WI38 (cell line): Measurements from ENCODE around the gene ZNF423.

Experiments used
- H3K4me3 ChIP-seq: 2 replicates; pipeline ENCODE4 v1.5.1; 2011; ENCODE audit warnings: low read depth, mild to moderate bottlenecking, control low read depth, low read length
- CTCF ChIP-seq: IDR thresholded peaks from 2 replicates; pipeline ENCODE4 v1.5.1; 2012; ENCODE audit warnings: low read depth, mild to moderate bottlenecking, control low read depth, low read length

The ZNF423 gene

DNA sequence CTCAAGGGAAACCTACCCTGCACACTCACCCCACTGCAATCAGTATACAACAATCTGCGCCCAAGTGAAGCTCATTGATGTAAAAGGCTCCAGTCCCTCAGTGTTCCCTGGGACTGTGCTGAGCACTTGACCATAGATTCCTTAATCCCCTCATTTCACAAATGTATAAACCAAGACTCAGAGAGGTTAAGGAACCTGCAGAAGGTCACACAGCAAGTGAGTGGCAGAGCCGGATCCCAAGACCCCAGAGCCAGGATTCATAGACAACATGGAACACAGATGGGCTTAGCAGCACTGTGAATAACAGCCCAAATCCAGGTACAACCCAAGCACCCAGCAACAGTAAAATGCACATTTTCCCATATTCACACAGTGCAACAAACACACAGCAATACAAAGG, 256.6 kb downstream of the ZNF423 start:
- no peak overlapping the region for H3K4me3 ChIP-seq
- TF ChIP-seq CTCF: no peak

DNA sequence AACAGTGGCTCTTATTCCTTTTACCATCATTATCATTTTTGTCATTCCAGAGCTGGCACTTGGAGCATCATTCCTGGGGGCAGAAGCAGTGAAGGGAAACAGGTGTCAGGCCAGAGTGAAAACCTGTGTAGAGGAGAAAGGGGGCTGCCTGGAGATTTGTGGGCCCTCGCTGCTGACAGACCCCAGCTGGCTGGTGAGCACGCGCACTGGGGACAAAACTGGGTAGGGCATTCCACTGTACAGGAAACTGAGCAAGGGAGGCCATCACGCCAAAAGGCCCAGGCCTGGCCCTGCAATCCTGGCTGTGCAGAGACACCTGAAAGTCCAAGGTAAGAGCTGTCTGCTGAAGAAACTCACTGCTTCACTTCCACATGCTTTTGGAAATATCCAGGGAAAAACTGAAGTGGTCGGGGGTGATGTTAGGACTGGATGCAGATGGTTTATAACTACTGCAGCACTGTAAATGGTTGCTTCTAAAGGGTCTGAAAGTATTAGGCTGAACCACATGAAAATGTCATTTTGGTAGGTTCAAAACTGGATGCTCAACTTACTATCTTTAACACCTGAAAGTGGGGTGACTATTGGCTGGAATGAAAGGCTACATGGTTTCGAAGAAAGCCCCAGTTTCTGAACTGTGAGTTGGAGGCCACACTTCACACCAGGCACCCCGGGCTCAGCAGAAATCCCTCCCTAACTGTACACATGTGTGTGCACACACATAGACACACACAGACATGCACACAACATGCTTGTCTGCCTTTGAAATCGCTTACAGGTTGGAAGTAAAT, 257.3 kb downstream of the ZNF423 start:
- no peak for TF ChIP-seq CTCF
- H3K4me3 ChIP-seq: no peak overlapping the region

DNA sequence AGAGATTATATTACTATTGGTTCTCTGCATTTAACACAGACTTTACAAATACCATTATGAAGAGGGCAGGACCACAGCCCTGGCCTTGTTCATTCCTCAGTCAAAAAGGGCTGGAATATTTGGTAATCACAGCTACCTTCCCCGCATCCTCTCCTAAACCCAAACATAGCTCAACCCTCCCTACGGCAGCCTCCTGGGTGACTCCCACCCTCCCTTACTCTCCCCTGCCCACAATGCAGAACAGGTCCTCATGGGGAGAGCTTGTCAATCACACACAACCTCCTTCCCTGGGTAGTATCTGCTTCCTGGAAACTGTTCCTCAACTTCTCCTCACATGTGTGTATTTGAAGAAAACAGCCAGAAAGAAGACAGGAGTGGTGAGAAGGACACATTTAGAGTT, 258.1 kb downstream of the ZNF423 start:
- H3K4me3 ChIP-seq: no peak overlapping the region
- TF ChIP-seq CTCF: no peak

DNA sequence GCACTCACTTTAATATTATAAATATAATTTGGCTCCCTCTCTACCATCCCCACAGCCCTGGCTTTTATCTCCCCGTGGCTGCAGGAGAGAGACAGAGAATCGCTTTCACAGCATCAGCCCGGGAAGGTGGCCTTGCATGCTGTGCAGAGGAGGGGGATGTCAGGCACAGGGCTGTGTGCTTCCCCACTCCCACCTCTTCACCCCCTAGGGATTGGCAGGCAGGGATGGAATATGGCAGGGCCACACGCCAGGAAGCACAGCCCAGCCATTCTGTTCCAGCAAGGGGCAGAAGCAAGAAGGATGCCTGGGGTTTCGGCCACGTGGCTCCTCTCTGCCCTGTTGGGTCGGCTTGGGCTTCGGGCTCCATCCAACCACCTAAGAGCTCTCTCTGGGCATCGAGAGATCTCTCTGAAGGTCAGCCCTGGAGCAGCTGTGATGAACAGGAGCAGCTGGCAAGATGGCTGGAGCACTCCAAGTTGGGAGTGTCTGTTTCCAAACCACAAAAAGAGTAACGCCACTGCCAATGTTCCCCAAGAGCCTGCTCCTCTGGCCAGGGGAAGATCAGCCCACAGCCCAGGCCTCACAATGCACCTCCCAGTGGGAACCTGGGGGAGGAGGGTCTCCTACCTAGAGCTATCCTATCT, 259.1 kb downstream of the ZNF423 start:
- TF ChIP-seq CTCF: no peak
- H3K4me3 ChIP-seq: no peak overlapping the region

GRCh38 chr16:49596068-49596467, 259.8 kb downstream of the ZNF423 start:
- no peak for TF ChIP-seq CTCF
- no peak overlapping the region for H3K4me3 ChIP-seq

- TF ChIP-seq CTCF: no peak
- H3K4me3 ChIP-seq: no peak overlapping the region
Measured at GRCh38 chr16:49594685-49595498, 261.0 kb downstream of the ZNF423 start.
